Measurements from ENCODE around the gene FAM76A. TPM values are rescaled to one million over a fixed set of nuclear protein-coding genes. Genes with fewer than 3 reads are reported as not detected.

FAM76A gene
- total RNA-seq, 1 donor from 2014 or later: 9.9 TPM

DNA sequence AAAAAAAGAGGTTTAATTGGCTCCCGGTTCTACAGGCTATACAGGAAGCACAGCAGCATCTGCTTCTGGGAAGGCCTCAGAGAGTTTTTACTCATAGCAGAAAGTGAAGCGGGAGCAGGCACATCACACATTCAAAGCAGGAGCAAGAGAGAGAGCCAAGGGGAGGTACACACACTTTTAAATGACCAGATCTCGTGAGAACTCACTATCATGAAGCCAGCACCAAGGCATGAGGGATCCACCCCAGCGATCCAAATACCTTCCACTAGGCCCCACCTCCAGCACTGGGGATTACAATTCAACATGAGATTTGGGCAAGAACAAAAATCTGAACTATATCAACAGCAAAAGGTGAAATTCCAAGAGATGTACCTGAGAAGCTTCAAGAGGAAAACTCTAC is 20.8 kb upstream of the FAM76A start:
- Mint-ChIP-seq H3K36me3 (ENCODE audit: low read depth) (peaks cover 3% of the 10 kb centered on the region), H3K27me3 (ENCODE audit: insufficient read depth) (no peaks in the 10 kb centered on the region), H3K9me3 (peaks cover 13% of the 10 kb centered on the region), H3K27ac (no peak overlapping the region), H3K4me3 (no peak overlapping the region), H3K4me1 (ENCODE audit: low read depth) (no peaks in the 10 kb centered on the region)
- DNase-seq (ENCODE audit: low spot score): no peak
- intact Hi-C loops (cut with micrococcal nuclease): no loop called here

DNA sequence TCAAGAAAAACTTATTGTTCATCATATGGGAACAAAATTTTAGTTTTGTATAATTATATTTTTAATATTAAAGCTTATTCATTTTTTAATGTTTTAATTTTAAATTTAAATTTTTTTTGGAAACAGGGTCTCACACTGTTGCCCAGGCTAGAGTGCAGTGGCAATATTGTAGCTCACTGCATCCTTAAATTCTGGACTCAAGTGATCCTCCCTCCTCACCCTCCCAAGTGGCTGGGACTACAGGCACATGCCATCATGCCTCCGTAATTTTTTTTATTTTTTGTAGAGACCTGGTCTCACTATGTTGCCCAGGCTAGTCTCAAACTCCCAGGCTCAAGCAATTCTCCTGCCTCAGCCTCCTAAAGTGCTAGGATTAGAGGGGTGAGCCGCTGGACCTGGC is 20.2 kb upstream of the FAM76A start:
- DNase-seq (ENCODE audit: low spot score): no peak
- H3K4me3 Mint-ChIP-seq: no peak overlapping the region
- peaks cover 3% of the 10 kb centered on the region for H3K36me3 Mint-ChIP-seq (ENCODE audit: low read depth)
- H3K27ac Mint-ChIP-seq: no peak overlapping the region
- H3K27me3 Mint-ChIP-seq (ENCODE audit: insufficient read depth): no peaks in the 10 kb centered on the region
- no peaks in the 10 kb centered on the region for H3K4me1 Mint-ChIP-seq (ENCODE audit: low read depth)
- intact Hi-C loops (cut with micrococcal nuclease): no loop called here
- peaks cover 13% of the 10 kb centered on the region for H3K9me3 Mint-ChIP-seq

DNA sequence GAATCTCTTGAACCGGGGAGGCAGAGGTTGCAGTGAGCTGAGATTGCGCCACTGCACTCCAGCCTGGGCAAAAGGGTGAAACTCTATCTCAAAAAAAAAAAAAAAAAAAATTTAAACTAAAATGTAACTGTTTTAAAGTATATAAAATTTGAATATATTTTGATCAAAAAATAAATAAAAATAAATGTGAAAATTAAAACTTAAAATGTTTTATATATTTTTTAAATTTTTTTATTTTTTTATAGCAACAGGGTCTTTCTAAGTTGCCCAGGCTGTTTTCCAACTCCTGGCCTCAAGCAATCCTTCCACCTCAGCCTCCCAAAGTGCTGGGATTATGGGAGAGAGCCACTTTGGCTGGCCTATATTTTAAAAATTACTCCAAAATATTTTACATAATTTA is 15.2 kb upstream of the FAM76A start:
- DNase-seq (ENCODE audit: low spot score): no peak
- Mint-ChIP-seq H3K9me3 (peaks cover 5% of the 10 kb centered on the region), H3K27ac (no peak overlapping the region)

DNA sequence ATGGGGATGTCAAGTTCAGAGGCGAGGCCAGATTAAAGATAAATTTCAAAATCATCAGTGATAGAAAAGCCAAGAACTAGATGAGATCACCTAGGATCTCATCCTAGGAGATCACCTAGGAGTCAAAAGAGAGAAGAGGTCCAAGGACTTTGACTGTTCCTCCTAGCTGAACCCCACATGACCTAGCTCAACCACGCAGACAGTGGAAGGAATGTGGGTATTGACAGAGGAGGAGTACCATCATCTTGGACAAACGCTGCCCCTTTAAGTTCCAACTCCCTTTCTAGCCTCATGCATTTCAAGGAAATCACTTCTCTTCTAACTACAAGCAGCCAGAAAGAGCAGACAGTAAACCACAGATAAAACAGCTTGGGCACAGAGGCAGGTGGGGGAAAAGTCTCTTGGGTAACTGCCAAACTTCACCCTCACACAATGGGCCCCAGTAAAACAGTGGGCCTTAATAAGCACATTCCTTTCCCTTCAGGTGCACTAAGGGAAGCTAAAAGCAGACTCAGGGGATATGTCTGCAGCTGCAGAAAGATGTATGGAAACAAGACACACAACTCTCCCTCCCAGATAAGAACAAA is 12.5 kb upstream of the FAM76A start:
- no peak for DNase-seq (ENCODE audit: low spot score)
- peaks cover 9% of the 10 kb centered on the region for H3K27me3 Mint-ChIP-seq (ENCODE audit: insufficient read depth)
- no peaks in the 10 kb centered on the region for H3K4me1 Mint-ChIP-seq (ENCODE audit: low read depth)
- no peak overlapping the region for H3K27ac Mint-ChIP-seq
- H3K4me3 Mint-ChIP-seq: no peak overlapping the region
- intact Hi-C loops (cut with micrococcal nuclease): no loop called here
- peaks cover 18% of the 10 kb centered on the region for H3K9me3 Mint-ChIP-seq
- peaks cover 2% of the 10 kb centered on the region for H3K36me3 Mint-ChIP-seq (ENCODE audit: low read depth)

More for the DNA sequence above, 15.2 kb upstream of the FAM76A start:
- H3K4me3 Mint-ChIP-seq: no peak overlapping the region
- intact Hi-C loops (cut with micrococcal nuclease): no loop called here
- H3K4me1 Mint-ChIP-seq (ENCODE audit: low read depth): no peaks in the 10 kb centered on the region
- peaks cover 2% of the 10 kb centered on the region for H3K27me3 Mint-ChIP-seq (ENCODE audit: insufficient read depth)
- peaks cover 2% of the 10 kb centered on the region for H3K36me3 Mint-ChIP-seq (ENCODE audit: low read depth)

DNA sequence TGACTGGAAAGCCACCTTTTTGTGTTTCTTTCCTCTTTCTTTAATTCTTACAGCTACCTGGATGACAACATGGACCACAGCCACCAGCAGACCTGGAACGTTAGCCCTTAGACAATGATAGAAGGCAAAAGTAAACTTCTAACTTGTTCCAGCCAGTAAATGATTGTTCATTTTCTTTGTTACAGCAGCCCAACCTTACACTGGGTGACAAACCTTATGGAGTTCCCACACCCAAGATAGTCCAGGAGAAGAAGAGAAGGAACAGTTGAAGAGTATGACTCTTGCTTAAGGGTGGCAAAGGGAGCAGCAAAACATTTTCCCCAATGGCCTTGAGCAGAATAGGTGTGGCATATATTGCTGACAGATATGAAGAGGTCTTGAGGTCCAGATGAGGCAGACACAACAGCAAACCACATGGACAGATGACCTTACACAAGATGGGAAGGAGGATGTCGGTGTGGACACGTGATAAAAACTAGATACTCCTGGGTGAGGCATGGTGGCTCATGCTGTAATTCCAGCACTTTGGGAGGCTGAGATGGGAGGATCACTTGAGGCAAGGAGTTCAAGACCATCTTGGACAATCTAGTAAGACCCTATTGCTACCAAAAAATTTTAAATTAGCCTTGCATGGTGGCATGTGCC is 11.8 kb upstream of the FAM76A start:
- Mint-ChIP-seq H3K4me1 (ENCODE audit: low read depth) (no peaks in the 10 kb centered on the region), H3K36me3 (ENCODE audit: low read depth) (peaks cover 2% of the 10 kb centered on the region), H3K9me3 (peaks cover 14% of the 10 kb centered on the region), H3K27ac (no peak overlapping the region), H3K27me3 (ENCODE audit: insufficient read depth) (peaks cover 9% of the 10 kb centered on the region), H3K4me3 (no peak overlapping the region)
- intact Hi-C loops (cut with micrococcal nuclease): no loop called here
- DNase-seq (ENCODE audit: low spot score): no peak

DNA sequence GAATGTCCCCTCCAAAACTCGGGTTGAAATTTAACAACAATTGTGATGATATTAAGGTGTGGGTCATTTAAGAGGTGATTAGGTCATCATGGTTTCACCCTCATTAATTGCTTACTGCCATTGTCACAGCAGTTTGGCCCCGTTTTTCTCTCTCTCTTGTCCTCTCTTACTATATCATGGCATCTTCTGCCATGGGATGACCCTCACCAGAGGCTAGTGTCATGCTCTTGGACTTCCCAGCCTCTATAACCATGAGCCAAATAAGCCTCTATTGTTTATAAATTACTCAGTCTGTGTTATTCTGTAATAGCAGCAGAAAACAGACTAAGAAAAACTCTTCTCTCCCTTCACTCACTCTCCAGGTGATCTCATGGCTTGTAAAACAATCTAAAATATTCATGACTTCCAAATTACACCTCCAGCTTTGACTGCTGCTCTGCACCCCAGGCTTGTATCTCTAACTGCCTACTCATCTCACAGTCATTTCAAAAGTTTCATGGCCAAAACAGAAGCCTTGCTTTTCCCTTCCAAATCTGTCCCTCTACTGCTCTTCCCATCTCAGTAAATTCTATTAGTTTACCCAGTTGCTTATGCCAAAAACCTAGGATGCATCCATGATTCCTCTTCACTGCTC is 9.4 kb upstream of the FAM76A start:
- Mint-ChIP-seq H3K36me3 (ENCODE audit: low read depth) (peaks cover 2% of the 10 kb centered on the region), H3K27me3 (ENCODE audit: insufficient read depth) (peaks cover 20% of the 10 kb centered on the region)
- intact Hi-C loops (cut with micrococcal nuclease): no loop called here

DNA sequence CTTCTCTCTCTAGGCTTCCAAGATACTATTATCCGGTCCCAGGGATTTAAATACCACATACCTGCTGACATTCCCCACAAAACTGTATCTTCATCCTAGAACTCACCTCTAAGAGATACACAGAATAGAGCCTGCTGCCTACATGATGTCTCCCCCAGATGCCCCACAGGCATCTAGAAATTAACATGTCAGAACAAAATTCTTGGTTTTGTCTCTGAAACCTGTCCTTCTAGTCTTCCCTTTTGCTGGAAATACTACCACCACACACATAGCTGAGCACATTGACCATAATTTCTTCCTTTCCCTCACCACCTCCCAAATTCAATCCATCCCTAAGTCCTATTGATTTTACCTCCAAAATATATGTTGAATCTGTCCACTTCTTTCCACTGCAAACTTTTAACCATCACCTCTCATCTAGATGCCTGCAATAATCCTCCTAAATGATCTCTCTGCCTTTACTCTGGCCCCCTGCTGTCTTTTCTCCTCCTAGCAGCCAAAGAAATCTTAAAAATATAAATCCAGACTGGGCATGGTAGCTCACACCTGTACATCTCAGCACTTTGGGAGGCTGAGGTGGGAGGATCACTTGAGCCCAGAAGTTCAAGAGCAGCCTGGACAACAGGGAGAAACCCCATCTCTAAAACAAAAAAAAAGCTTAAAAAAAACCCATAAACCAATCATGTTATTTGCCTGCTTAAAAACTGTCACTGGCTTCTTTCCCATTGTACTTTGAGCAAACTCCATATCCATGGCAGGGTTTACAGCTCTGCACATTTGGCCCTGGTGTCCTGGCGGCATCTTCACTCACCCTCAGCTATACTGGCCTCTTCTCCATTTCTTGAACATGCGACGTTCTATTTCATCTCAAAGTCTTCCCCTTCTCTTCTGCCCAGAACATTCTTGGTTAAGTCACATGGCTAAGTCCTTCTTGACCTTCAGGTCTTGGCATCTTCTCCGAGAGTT is 6.2 kb upstream of the FAM76A start:
- Mint-ChIP-seq H3K4me3 (no peak overlapping the region), H3K9me3 (peaks cover 14% of the 10 kb centered on the region), H3K36me3 (ENCODE audit: low read depth) (no peaks in the 10 kb centered on the region), H3K4me1 (ENCODE audit: low read depth) (peaks cover 1% of the 10 kb centered on the region), H3K27me3 (ENCODE audit: insufficient read depth) (peaks cover 18% of the 10 kb centered on the region), H3K27ac (no peak overlapping the region)
- intact Hi-C loops (cut with micrococcal nuclease): loop anchor here (1.0 to 10.0 kb wide), 2 partner anchors 50 to 485 kb away; partner anchors contain the start of gene WDTC1
- DNase-seq (ENCODE audit: low spot score): no peak

More for the DNA sequence above, 9.4 kb upstream of the FAM76A start:
- no peaks in the 10 kb centered on the region for H3K4me1 Mint-ChIP-seq (ENCODE audit: low read depth)
- no peak overlapping the region for H3K27ac Mint-ChIP-seq
- DNase-seq (ENCODE audit: low spot score): no peak
- H3K4me3 Mint-ChIP-seq: no peak overlapping the region
- peaks cover 14% of the 10 kb centered on the region for H3K9me3 Mint-ChIP-seq

DNA sequence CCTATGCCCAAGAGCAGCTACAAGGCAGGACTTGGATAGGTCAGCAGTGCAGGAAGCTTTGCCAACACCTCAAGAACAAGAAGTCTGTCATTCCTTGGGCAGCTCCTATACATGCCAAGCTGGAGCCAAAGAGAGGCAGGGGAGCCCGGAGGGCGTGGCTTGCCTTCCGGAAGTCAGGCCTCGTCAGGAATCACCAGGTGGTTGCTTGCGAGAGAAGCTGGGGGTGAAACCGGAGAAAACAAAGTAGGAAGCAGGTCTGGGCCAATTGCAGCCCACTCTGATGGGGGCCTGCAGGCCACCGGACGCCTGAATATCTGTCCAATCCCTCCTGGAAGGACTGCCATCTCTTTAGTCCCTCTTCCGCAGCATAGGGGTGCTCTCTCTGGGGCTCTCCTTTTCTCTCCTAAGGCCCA is 794 bp upstream of the FAM76A start:
- peaks cover 10% of the 10 kb centered on the region for H3K36me3 Mint-ChIP-seq (ENCODE audit: low read depth)

DNA sequence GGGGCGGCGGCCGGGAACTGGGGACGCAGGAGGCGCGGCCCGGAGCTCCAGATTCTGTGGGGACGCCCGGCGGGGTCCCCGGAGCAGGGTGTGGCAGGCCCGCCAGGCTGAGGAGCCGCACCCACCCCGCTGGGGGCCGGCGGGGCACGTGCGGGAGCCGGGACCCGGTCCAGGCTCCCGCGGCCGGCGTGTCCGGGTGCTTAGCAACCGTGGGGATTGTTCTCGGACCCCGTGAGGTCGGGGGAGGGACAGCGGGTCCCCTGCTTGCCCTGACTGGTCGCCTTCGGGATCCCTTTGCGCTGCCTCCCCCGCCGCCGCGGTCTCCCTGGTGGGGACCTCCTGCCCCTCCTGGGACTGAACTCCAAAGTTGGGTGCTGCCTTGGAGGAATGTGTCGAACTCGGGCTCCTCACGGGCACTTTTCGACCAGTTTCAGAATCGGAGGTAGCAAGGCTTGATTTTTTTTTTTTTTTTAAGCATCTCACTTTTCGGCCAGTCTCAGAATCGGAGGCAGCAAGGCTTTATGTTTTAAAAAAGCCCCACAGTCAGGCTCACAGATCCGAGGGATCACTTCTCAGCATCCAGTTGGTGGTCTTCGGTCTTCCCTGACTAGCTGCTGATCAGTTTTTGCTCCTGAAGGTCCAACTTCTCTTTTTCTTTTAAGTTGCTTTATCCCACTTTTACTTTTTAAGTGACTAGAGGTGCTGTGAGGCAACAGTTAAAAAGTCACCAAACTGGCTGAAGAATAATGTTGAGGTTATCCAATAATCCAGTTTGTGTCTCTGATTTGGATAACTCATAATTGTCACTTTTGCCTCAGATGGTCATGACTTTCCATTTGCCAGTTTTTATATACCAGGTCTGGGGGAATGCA is 648 bp downstream of the FAM76A start:
- peak overlapping the region; percentile 86 for H3K4me3 Mint-ChIP-seq
- intact Hi-C loops (cut with micrococcal nuclease): loop anchor here (1.0 to 10.0 kb wide), 2 partner anchors 57 to 492 kb away; partner anchors contain the start of gene WDTC1
- H3K9me3 Mint-ChIP-seq: no peaks in the 10 kb centered on the region
- H3K27ac Mint-ChIP-seq: peak overlapping the region; percentile 68
- H3K27me3 Mint-ChIP-seq (ENCODE audit: insufficient read depth): no peaks in the 10 kb centered on the region
- DNase-seq (ENCODE audit: low spot score): no peak
- H3K4me1 Mint-ChIP-seq (ENCODE audit: low read depth): peaks cover 29% of the 10 kb centered on the region
- peaks cover 14% of the 10 kb centered on the region for H3K36me3 Mint-ChIP-seq (ENCODE audit: low read depth)

More for the DNA sequence above, 794 bp upstream of the FAM76A start:
- no peak for DNase-seq (ENCODE audit: low spot score)
- Mint-ChIP-seq H3K27ac (peak overlapping the region; percentile 97), H3K4me1 (ENCODE audit: low read depth) (peaks cover 28% of the 10 kb centered on the region), H3K4me3 (peak overlapping the region; percentile 85), H3K27me3 (ENCODE audit: insufficient read depth) (peaks cover 4% of the 10 kb centered on the region), H3K9me3 (no peaks in the 10 kb centered on the region)
- intact Hi-C loops (cut with micrococcal nuclease): loop anchor here (1.0 to 10.0 kb wide), 9 partner anchors 48 to 490 kb away; partner anchors contain the start of genes AHDC1, EYA3, GPR3 and IFI6

DNA sequence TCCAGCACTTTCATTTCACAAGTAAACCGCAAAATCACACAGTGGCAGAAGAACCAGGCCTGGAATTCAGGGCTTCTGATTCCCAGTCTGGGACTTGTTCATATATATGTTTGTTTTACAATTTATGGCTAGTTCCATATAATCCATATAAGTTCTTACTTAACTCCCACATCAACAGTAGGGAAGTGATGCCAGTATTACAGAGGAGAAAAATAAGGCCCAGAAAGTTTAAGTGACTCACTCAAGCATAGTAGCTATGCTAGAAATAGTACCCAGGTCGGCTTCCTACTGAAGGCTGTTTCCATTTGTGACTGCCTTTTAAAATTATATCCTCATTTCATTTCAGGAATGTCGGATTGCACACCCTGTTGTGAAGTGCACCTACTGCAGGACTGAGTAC is 1.4 kb downstream of the FAM76A start:
- peaks cover 16% of the 10 kb centered on the region for H3K36me3 Mint-ChIP-seq (ENCODE audit: low read depth)
- intact Hi-C loops (cut with micrococcal nuclease): loop anchor here (10.0 kb wide), 1 partner anchor 492 kb away; the partner anchor contains the start of gene WDTC1
- H3K4me1 Mint-ChIP-seq (ENCODE audit: low read depth): peaks cover 29% of the 10 kb centered on the region
- H3K4me3 Mint-ChIP-seq: peak overlapping the region; percentile 86
- no peaks in the 10 kb centered on the region for H3K9me3 Mint-ChIP-seq
- no peak overlapping the region for H3K27ac Mint-ChIP-seq
- no peak for DNase-seq (ENCODE audit: low spot score)
- H3K27me3 Mint-ChIP-seq (ENCODE audit: insufficient read depth): no peaks in the 10 kb centered on the region

DNA sequence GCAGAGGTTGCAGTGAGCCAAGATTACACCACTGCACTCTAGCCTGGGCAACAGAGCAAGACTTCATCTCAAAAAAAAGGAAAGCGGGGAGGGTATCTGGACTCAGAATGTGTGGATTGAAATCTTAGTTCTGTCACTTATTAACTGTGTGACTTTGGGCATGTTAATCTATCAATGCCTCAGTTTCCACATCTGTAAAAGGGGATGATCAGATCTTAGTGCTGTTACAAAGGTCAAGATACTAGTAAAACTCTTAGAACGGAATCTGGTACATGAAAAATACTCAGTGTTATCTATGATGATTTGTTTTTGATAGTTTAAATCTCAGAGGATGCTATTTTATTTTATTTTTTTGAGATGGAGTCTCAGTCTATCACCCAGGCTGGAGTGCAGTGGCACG is 10.5 kb downstream of the FAM76A start:
- no peak overlapping the region for H3K27ac Mint-ChIP-seq
- H3K4me1 Mint-ChIP-seq (ENCODE audit: low read depth): no peaks in the 10 kb centered on the region
- no peaks in the 10 kb centered on the region for H3K9me3 Mint-ChIP-seq
- no peak overlapping the region for H3K4me3 Mint-ChIP-seq
- H3K27me3 Mint-ChIP-seq (ENCODE audit: insufficient read depth): no peaks in the 10 kb centered on the region
- H3K36me3 Mint-ChIP-seq (ENCODE audit: low read depth): peaks cover 35% of the 10 kb centered on the region
- intact Hi-C loops (cut with micrococcal nuclease): no loop called here
- DNase-seq (ENCODE audit: low spot score): no peak

DNA sequence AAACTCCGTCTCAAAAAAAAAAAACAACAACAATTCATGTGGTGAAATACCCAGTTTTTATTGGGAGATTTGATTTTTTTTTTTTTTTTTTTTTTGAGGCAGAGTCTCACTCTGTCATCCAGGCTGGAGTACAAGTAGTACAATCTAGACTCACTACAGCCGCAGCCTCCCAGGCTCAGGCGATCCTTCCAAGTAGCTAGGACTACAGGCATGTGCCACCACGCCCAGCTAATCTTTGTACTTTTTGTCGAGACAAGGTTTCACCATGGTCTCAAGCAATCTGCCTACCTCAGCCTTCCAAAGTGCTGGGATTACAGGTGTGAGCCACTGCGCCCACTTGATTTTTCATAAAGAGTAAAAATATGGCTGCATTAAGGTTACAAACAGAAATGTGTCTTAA is 15.4 kb downstream of the FAM76A start:
- peaks cover 30% of the 10 kb centered on the region for H3K36me3 Mint-ChIP-seq (ENCODE audit: low read depth)
- DNase-seq (ENCODE audit: low spot score): no peak
- no peak overlapping the region for H3K4me3 Mint-ChIP-seq
- H3K9me3 Mint-ChIP-seq: no peaks in the 10 kb centered on the region
- intact Hi-C loops (cut with micrococcal nuclease): no loop called here
- H3K27ac Mint-ChIP-seq: no peak overlapping the region
- H3K27me3 Mint-ChIP-seq (ENCODE audit: insufficient read depth): no peaks in the 10 kb centered on the region
- H3K4me1 Mint-ChIP-seq (ENCODE audit: low read depth): no peaks in the 10 kb centered on the region
